ENCODE data around the gene TAF6.
A peak's percentile ranks its signal among the peaks of the same experiment; 100 is the strongest.

The TAF6 gene

DNA sequence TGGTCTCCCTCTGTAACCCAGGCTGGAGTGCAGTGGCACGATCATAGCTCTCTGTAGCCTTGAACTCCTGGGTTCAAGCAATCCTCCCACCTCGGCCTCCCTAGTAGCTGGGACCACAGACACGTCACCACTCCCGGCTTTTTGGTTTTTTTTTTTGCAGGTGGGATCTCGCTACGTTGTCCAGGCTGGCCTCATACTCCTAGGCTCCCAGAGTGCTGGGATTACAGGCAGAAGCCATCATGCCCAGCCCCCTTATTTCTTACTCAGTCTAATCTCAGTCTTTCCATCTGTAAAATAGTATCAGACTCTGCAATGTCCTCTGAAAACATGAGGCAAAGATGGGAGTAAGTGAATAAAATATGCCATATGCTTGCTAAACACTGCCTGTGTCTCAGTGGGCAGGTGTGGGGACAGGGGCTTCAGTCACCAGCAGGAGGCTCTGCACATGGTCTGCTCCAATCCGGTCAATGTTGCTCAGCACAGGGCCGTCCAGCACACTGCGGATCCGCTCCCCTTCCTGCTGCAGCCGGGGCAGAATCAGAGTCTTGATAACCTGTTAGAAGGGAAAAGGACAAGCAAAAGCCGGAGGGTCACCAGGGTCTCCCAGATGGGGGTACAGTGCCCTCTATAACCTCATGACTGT is 9.5 kb downstream of the TAF6 start:
- no peaks in the 10 kb centered on the region for H3K4me1 ChIP-seq (ENCODE audit: control insufficient read depth, insufficient read depth, low read length)
- no peak overlapping the region for H3K27ac ChIP-seq (ENCODE audit: extremely low read depth, low read depth, low read length)
- ChIA-PET POLR2A (interaction anchor here (1.2 to 1.5 kb wide), 2 partner anchors 8 to 11 kb away, joined by 3 to 6 read pairs; partner anchors contain the start of gene AP4M1), CTCF (interaction anchor here (0.6 kb wide), 1 partner anchor 744 kb away, joined by 3 read pairs; no protein-coding TSS in a partner anchor)
- no peaks in the 10 kb centered on the region for H3K9me3 ChIP-seq (ENCODE audit: control insufficient read depth, insufficient read depth, low read depth, low read length)
- H3K4me3 ChIP-seq (ENCODE audit: low read depth, low read length) = no peak overlapping the region
- TF ChIP-seq EGR2 (tag by site-specific recombination; IDR thresholded peaks at IDR 0.05; ENCODE audit: low read depth) = no peak
- TF ChIP-seq ZNF394 (tag by site-specific recombination; IDR thresholded peaks at IDR 0.05; ENCODE audit: borderline replicate concordance) = no peak
- TF ChIP-seq, protein P1, sequence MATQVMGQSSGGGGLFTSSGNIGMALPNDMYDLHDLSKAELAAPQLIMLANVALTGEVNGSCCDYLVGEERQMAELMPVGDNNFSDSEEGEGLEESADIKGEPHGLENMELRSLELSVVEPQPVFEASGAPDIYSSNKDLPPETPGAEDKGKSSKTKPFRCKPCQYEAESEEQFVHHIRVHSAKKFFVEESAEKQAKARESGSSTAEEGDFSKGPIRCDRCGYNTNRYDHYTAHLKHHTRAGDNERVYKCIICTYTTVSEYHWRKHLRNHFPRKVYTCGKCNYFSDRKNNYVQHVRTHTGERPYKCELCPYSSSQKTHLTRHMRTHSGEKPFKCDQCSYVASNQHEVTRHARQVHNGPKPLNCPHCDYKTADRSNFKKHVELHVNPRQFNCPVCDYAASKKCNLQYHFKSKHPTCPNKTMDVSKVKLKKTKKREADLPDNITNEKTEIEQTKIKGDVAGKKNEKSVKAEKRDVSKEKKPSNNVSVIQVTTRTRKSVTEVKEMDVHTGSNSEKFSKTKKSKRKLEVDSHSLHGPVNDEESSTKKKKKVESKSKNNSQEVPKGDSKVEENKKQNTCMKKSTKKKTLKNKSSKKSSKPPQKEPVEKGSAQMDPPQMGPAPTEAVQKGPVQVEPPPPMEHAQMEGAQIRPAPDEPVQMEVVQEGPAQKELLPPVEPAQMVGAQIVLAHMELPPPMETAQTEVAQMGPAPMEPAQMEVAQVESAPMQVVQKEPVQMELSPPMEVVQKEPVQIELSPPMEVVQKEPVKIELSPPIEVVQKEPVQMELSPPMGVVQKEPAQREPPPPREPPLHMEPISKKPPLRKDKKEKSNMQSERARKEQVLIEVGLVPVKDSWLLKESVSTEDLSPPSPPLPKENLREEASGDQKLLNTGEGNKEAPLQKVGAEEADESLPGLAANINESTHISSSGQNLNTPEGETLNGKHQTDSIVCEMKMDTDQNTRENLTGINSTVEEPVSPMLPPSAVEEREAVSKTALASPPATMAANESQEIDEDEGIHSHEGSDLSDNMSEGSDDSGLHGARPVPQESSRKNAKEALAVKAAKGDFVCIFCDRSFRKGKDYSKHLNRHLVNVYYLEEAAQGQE (tag by site-specific recombination; IDR thresholded peaks at IDR 0.05) = no peak
- TF ChIP-seq ZBTB20 (tag by site-specific recombination; IDR thresholded peaks at IDR 0.05) = no peak
- TF ChIP-seq, protein P2, sequence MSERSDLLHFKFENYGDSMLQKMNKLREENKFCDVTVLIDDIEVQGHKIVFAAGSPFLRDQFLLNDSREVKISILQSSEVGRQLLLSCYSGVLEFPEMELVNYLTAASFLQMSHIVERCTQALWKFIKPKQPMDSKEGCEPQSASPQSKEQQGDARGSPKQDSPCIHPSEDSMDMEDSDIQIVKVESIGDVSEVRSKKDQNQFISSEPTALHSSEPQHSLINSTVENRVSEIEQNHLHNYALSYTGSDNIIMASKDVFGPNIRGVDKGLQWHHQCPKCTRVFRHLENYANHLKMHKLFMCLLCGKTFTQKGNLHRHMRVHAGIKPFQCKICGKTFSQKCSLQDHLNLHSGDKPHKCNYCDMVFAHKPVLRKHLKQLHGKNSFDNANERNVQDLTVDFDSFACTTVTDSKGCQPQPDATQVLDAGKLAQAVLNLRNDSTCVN (tag by site-specific recombination; optimal IDR thresholded peaks at IDR 0.05) = no peak
- peak; percentile 64; the same call in 1 of the 2 replicates for TF ChIP-seq ZNF121 (tag by site-specific recombination; IDR thresholded peaks at IDR 0.05)
- TF ChIP-seq, protein P3, sequence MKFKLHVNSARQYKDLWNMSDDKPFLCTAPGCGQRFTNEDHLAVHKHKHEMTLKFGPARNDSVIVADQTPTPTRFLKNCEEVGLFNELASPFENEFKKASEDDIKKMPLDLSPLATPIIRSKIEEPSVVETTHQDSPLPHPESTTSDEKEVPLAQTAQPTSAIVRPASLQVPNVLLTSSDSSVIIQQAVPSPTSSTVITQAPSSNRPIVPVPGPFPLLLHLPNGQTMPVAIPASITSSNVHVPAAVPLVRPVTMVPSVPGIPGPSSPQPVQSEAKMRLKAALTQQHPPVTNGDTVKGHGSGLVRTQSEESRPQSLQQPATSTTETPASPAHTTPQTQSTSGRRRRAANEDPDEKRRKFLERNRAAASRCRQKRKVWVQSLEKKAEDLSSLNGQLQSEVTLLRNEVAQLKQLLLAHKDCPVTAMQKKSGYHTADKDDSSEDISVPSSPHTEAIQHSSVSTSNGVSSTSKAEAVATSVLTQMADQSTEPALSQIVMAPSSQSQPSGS (tag by site-specific recombination; IDR thresholded peaks at IDR 0.05; ENCODE audit: low read depth) = no peak
- 0 out of 2 replicates have a peak, but pooled peaks have one; percentile 2 for TF ChIP-seq ZBTB17 (tag by site-specific recombination; IDR thresholded peaks at IDR 0.05)
- no peak for TF ChIP-seq ZNF530 (tag by site-specific recombination; IDR thresholded peaks at IDR 0.05; ENCODE audit: low read depth)
- peaks cover 15 to 79% of the 10 kb centered on the region in 2 experiments; a peak in 2 of 3 replicates for H3K36me3 ChIP-seq (ENCODE audit: control insufficient read depth in 2 of 2, insufficient read depth in 1 of 2, low read length in 2 of 2)

DNA sequence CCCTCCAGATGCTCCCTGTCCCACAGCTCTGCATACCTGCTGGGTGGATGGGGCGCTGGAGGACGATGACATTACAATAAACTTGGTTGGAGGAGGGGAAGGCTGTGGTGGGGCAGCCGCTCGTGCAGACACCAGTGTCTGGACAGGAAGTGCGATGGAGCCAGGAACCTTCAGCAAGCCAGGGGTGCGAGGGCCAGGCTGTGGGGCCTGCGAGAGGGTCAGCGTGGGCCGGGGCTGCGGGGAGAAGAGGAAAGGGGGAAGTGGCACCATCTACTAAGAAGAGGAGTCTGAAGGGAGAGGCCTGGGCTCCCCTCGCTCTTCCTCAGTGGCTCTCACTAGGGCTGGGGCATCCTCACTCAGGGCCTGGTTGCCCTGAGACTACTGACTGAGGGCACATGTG is 11.3 kb downstream of the TAF6 start:
- Histone ChIP-seq H3K4me1 (ENCODE audit: control insufficient read depth, insufficient read depth, low read length) (no peaks in the 10 kb centered on the region), H3K36me3 (ENCODE audit: control insufficient read depth in 2 of 2, insufficient read depth in 1 of 2, low read length in 2 of 2) (peaks cover 27 to 79% of the 10 kb centered on the region in 2 experiments), H3K4me3 (ENCODE audit: low read depth, low read length) (no peak overlapping the region), H3K27ac (ENCODE audit: extremely low read depth, low read depth, low read length) (no peak overlapping the region), H3K9me3 (ENCODE audit: control insufficient read depth, insufficient read depth, low read depth, low read length) (no peaks in the 10 kb centered on the region)
- ChIA-PET POLR2A (no interaction called here), CTCF (interaction anchor here (0.5 kb wide), 1 partner anchor 22 kb away, joined by 4 read pairs; no protein-coding TSS in a partner anchor)
- TF ChIP-seq ZBTB48 (tag by site-specific recombination; IDR thresholded peaks at IDR 0.05) = no peak
- no peak for TF ChIP-seq HOXA7 (CRISPR knock-in tag; IDR thresholded peaks at IDR 0.05; ENCODE audit: borderline replicate concordance)
- TF ChIP-seq ZNF114 (tag by site-specific recombination; IDR thresholded peaks at IDR 0.05) = no peak
- TF ChIP-seq ZNF555 (tag by site-specific recombination; conservative IDR thresholded peaks at IDR 0.05) = no peak
- TF ChIP-seq, protein P4, sequence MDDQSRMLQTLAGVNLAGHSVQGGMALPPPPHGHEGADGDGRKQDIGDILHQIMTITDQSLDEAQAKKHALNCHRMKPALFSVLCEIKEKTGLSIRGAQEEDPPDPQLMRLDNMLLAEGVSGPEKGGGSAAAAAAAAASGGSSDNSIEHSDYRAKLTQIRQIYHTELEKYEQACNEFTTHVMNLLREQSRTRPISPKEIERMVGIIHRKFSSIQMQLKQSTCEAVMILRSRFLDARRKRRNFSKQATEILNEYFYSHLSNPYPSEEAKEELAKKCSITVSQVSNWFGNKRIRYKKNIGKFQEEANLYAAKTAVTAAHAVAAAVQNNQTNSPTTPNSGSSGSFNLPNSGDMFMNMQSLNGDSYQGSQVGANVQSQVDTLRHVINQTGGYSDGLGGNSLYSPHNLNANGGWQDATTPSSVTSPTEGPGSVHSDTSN (CRISPR knock-in tag; IDR thresholded peaks at IDR 0.05) = no peak
- TF ChIP-seq, protein P5, sequence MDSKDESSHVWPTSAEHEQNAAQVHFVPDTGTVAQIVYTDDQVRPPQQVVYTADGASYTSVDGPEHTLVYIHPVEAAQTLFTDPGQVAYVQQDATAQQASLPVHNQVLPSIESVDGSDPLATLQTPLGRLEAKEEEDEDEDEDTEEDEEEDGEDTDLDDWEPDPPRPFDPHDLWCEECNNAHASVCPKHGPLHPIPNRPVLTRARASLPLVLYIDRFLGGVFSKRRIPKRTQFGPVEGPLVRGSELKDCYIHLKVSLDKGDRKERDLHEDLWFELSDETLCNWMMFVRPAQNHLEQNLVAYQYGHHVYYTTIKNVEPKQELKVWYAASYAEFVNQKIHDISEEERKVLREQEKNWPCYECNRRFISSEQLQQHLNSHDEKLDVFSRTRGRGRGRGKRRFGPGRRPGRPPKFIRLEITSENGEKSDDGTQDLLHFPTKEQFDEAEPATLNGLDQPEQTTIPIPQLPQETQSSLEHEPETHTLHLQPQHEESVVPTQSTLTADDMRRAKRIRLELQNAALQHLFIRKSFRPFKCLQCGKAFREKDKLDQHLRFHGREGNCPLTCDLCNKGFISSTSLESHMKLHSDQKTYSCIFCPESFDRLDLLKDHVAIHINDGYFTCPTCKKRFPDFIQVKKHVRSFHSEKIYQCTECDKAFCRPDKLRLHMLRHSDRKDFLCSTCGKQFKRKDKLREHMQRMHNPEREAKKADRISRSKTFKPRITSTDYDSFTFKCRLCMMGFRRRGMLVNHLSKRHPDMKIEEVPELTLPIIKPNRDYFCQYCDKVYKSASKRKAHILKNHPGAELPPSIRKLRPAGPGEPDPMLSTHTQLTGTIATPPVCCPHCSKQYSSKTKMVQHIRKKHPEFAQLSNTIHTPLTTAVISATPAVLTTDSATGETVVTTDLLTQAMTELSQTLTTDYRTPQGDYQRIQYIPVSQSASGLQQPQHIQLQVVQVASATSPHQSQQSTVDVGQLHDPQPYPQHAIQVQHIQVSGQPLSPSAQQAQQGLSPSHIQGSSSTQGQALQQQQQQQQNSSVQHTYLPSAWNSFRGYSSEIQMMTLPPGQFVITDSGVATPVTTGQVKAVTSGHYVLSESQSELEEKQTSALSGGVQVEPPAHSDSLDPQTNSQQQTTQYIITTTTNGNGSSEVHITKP (tag by site-specific recombination; IDR thresholded peaks at IDR 0.05) = 0 out of 2 replicates have a peak, but pooled peaks have one; percentile 16
- TF ChIP-seq ZEB2 (tag by site-specific recombination; IDR thresholded peaks at IDR 0.05) = no peak

All from HEK293 (cell line).